ENCODE results near the gene SGF29.

The SGF29 gene

GRCh38 chr16:28511031-28511430 is 42.7 kb upstream of the SGF29 start:
- H3K4me3 ChIP-seq (ENCODE audit: low read length): no peak overlapping the region
- peaks cover 4% of the 10 kb centered on the region; the same call in 1 of the 2 replicates for H3K4me1 ChIP-seq (ENCODE audit: low read length)
- H3K36me3 ChIP-seq (replicated peaks; ENCODE audit: insufficient read depth, low read length): no peaks in the 10 kb centered on the region
- no peaks in the 10 kb centered on the region for H3F3A ChIP-seq (ENCODE audit: insufficient read depth, low read length)
- H3K79me2 ChIP-seq (ENCODE audit: low read length): no peaks in the 10 kb centered on the region
- H3K9me2 ChIP-seq (replicated peaks; ENCODE audit: insufficient read depth, low read length): no peaks in the 10 kb centered on the region
- TF ChIP-seq EZH2 (optimal IDR thresholded peaks at IDR 0.05; ENCODE audit: low read depth, low read length): no peak
- H3K27me3 ChIP-seq (replicated peaks; ENCODE audit: insufficient read depth, low read length): peaks cover 3% of the 10 kb centered on the region
- H2AFZ ChIP-seq (ENCODE audit: low read length): no peak overlapping the region
- no peak overlapping the region for H3K27ac ChIP-seq (ENCODE audit: low read length)
- H3K4me2 ChIP-seq (ENCODE audit: low read depth, low read length): no peak overlapping the region
- no peaks in the 10 kb centered on the region for H3K9me3 ChIP-seq (replicated peaks; ENCODE audit: insufficient read depth, low read length)
- no peaks in the 10 kb centered on the region for H4K20me1 ChIP-seq (ENCODE audit: insufficient read depth, low read length)
- no peak for DNase-seq
- no peak overlapping the region for H3K9ac ChIP-seq (ENCODE audit: low read length)

- Histone ChIP-seq H3K36me3 (replicated peaks; ENCODE audit: insufficient read depth, low read length) (no peaks in the 10 kb centered on the region), H3K4me3 (ENCODE audit: low read length) (no peak overlapping the region), H3K9me2 (replicated peaks; ENCODE audit: insufficient read depth, low read length) (no peaks in the 10 kb centered on the region), H3K9me3 (replicated peaks; ENCODE audit: insufficient read depth, low read length) (no peaks in the 10 kb centered on the region), H3K4me2 (ENCODE audit: low read depth, low read length) (no peak overlapping the region), H3K27me3 (replicated peaks; ENCODE audit: insufficient read depth, low read length) (no peaks in the 10 kb centered on the region), H3K27ac (ENCODE audit: low read length) (no peak overlapping the region), H4K20me1 (ENCODE audit: insufficient read depth, low read length) (no peaks in the 10 kb centered on the region), H3K79me2 (ENCODE audit: low read length) (no peaks in the 10 kb centered on the region), H2AFZ (ENCODE audit: low read length) (no peak overlapping the region), H3F3A (ENCODE audit: insufficient read depth, low read length) (no peaks in the 10 kb centered on the region), H3K9ac (ENCODE audit: low read length) (no peak overlapping the region), H3K4me1 (ENCODE audit: low read length) (peaks cover 4% of the 10 kb centered on the region; the same call in 1 of the 2 replicates)
- no peak for DNase-seq
- TF ChIP-seq EZH2phosphoT487 (IDR thresholded peaks at IDR 0.05; ENCODE audit: low read length) (no peak), EZH2 (optimal IDR thresholded peaks at IDR 0.05; ENCODE audit: low read depth, low read length) (no peak)
- TF ChIP-seq, protein P1, sequence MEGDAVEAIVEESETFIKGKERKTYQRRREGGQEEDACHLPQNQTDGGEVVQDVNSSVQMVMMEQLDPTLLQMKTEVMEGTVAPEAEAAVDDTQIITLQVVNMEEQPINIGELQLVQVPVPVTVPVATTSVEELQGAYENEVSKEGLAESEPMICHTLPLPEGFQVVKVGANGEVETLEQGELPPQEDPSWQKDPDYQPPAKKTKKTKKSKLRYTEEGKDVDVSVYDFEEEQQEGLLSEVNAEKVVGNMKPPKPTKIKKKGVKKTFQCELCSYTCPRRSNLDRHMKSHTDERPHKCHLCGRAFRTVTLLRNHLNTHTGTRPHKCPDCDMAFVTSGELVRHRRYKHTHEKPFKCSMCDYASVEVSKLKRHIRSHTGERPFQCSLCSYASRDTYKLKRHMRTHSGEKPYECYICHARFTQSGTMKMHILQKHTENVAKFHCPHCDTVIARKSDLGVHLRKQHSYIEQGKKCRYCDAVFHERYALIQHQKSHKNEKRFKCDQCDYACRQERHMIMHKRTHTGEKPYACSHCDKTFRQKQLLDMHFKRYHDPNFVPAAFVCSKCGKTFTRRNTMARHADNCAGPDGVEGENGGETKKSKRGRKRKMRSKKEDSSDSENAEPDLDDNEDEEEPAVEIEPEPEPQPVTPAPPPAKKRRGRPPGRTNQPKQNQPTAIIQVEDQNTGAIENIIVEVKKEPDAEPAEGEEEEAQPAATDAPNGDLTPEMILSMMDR (IDR thresholded peaks at IDR 0.05; ENCODE audit: low read length): no peak
These were observed 41.6 kb upstream of the SGF29 start for GRCh38 chr16:28511801-28512789.

GRCh38 chr16:28513484-28514181 is 40.1 kb upstream of the SGF29 start:
- Histone ChIP-seq H3K27ac (ENCODE audit: low read length) (no peak overlapping the region), H3K4me2 (ENCODE audit: low read depth, low read length) (no peak overlapping the region), H4K20me1 (ENCODE audit: insufficient read depth, low read length) (no peaks in the 10 kb centered on the region), H3K27me3 (replicated peaks; ENCODE audit: insufficient read depth, low read length) (no peaks in the 10 kb centered on the region), H3K4me3 (ENCODE audit: low read length) (no peak overlapping the region), H3K9me3 (replicated peaks; ENCODE audit: insufficient read depth, low read length) (no peaks in the 10 kb centered on the region), H3K79me2 (ENCODE audit: low read length) (no peaks in the 10 kb centered on the region), H3K9me2 (replicated peaks; ENCODE audit: insufficient read depth, low read length) (no peaks in the 10 kb centered on the region), H3K36me3 (replicated peaks; ENCODE audit: insufficient read depth, low read length) (no peaks in the 10 kb centered on the region), H2AFZ (ENCODE audit: low read length) (no peak overlapping the region), H3K4me1 (ENCODE audit: low read length) (no peaks in the 10 kb centered on the region), H3F3A (ENCODE audit: insufficient read depth, low read length) (no peaks in the 10 kb centered on the region), H3K9ac (ENCODE audit: low read length) (no peak overlapping the region)
- DNase-seq: no peak
- TF ChIP-seq EZH2 (optimal IDR thresholded peaks at IDR 0.05; ENCODE audit: low read depth, low read length) (no peak), EZH2phosphoT487 (IDR thresholded peaks at IDR 0.05; ENCODE audit: low read length) (no peak)

DNA sequence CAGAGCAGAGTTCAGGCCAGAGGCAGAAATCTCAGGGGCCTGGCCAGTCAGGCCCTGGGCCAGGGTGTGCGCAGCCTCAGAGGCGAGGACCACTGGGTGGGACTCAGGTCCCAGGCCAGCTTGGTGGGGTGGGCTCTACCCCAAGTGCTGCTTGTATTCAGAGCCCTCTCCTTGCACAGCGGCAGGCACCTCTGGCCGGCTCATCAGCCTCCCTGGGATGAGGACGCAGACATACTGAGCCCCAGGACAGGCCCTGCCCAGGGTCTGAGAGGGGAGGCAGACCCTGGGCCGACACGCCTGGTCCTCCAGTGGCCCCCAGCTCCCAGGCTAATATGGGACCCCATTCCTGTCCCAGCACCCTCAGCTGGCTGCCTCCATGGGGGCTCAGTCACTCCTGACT is 39.5 kb upstream of the SGF29 start:
- Histone ChIP-seq H3K4me2 (ENCODE audit: low read depth, low read length) (no peak overlapping the region), H3F3A (ENCODE audit: insufficient read depth, low read length) (no peaks in the 10 kb centered on the region), H3K9ac (ENCODE audit: low read length) (no peak overlapping the region), H3K9me2 (replicated peaks; ENCODE audit: insufficient read depth, low read length) (no peaks in the 10 kb centered on the region), H3K9me3 (replicated peaks; ENCODE audit: insufficient read depth, low read length) (no peaks in the 10 kb centered on the region), H3K4me3 (ENCODE audit: low read length) (no peak overlapping the region), H3K4me1 (ENCODE audit: low read length) (no peaks in the 10 kb centered on the region), H3K27ac (ENCODE audit: low read length) (no peak overlapping the region), H4K20me1 (ENCODE audit: insufficient read depth, low read length) (no peaks in the 10 kb centered on the region), H3K36me3 (replicated peaks; ENCODE audit: insufficient read depth, low read length) (no peaks in the 10 kb centered on the region), H3K27me3 (replicated peaks; ENCODE audit: insufficient read depth, low read length) (no peaks in the 10 kb centered on the region), H2AFZ (ENCODE audit: low read length) (no peak overlapping the region), H3K79me2 (ENCODE audit: low read length) (no peaks in the 10 kb centered on the region)
- DNase-seq: no peak
- TF ChIP-seq EZH2phosphoT487 (IDR thresholded peaks at IDR 0.05; ENCODE audit: low read length) (no peak), EZH2 (optimal IDR thresholded peaks at IDR 0.05; ENCODE audit: low read depth, low read length) (no peak)
- TF ChIP-seq, protein P1 (IDR thresholded peaks at IDR 0.05; ENCODE audit: low read length): no peak
